ENCODE measurements around the gene SMAD6.

SMAD6 gene

DNA sequence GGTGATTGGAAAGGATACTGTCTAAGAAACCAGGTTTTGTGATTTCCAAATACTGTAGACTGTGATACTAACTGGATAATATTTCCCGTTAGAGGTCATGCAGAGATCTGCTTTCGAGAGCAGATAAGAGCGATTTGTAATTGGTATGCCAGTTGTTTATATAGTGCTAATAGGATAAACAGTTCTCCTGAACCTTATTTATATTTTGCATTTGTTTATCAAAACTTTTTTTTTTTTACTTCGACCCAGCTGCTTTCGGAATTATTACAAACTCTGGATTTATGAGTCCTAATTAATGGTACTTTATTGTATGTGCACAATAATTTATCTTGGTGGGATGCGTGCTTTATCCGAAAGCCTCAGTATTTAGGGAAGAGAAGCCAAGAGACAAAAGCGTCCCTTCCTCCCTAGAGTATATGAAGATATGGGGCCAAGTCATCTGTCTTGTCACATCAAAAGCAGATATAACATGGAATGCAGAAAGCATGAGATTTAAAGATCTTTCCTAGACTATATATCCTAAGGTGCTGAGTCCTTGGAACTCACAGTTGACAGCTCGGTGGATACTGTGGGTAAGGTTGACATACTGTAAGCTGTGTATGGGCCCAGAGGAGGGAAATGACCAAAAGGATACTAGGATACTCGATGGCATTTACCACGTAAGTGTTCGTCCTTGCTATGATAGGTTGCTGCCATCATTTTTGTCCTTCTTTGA is 62.2 kb downstream of the SMAD6 start:
- H3K4me3 ChIP-seq (replicated peaks; ENCODE audit: low read depth, low read length) = no peak overlapping the region
- no peak for TF ChIP-seq CTCF (IDR thresholded peaks at IDR 0.05; ENCODE audit: low read length, missing control alignments)
- DNase-seq (ENCODE audit: low read depth) = no peak

- DNase-seq (ENCODE audit: low read depth) = peak; percentile 35
- no peak overlapping the region for H3K4me3 ChIP-seq (replicated peaks; ENCODE audit: low read depth, low read length)
- no peak for TF ChIP-seq CTCF (IDR thresholded peaks at IDR 0.05; ENCODE audit: low read length, missing control alignments)
These were observed 63.6 kb downstream of the SMAD6 start for GRCh38 chr15:66765478-66766281.

DNA sequence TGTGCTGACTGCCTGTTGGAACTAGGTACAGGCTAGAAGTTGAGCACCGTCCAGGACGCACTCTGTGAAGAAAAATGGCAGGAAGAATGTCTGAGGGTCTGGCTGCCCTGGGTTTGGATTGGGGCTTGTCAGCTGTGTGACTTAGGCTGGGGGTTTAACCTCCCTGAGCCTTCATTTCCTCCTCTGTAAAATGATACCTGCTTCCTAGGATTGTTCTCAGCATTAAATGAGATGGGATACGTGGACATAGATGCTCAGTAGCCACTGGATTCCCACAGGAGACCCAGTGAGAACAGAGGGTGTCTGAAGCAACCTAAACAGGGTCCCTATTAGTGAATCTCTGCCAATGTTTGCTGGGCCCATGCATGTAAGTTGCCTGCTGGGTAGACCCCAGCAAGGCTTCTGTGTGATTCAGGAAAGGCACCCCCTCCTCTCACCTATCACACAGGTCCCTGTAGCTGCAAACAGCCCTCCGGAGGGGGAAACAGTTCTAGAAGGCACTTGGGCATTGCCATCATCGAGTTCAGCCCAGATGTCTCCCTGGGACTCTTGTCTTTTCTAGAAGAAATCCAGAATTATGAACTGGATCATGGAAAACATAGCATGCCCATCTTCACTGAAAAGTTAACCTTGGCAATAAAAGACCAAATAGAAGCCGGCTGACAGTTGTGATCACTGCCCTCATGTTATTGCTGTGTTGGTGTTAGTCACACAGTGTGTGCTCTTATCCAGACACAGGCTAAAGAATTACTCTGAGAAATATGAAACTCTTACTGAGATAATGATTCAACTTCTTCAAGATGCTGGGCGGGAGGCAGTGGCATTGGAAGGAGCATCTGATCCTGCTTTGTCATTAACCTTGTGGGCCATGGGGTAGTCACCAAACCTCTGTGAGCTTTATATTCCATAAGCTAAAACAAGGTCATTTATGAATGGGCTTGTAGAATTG is 64.5 kb downstream of the SMAD6 start:
- peak; percentile 31 for DNase-seq (ENCODE audit: low read depth)
- no peak for TF ChIP-seq CTCF (IDR thresholded peaks at IDR 0.05; ENCODE audit: low read length, missing control alignments)

GRCh38 chr15:66767240-66767659 is 65.2 kb downstream of the SMAD6 start:
- H3K4me3 ChIP-seq (replicated peaks; ENCODE audit: low read depth, low read length) = no peak overlapping the region
- TF ChIP-seq CTCF (IDR thresholded peaks at IDR 0.05; ENCODE audit: low read length, missing control alignments) = no peak

More for the DNA sequence above, 64.5 kb downstream of the SMAD6 start:
- H3K4me3 ChIP-seq (replicated peaks; ENCODE audit: low read depth, low read length) = no peak overlapping the region

GRCh38 chr15:66768987-66769386 is 67.0 kb downstream of the SMAD6 start:
- no peak for TF ChIP-seq CTCF (IDR thresholded peaks at IDR 0.05; ENCODE audit: low read length, missing control alignments)
- no peak overlapping the region for H3K4me3 ChIP-seq (replicated peaks; ENCODE audit: low read depth, low read length)
- no peak for DNase-seq (ENCODE audit: low read depth)

More at GRCh38 chr15:66767240-66767659, 65.2 kb downstream of the SMAD6 start:
- DNase-seq (ENCODE audit: low read depth) = no peak

- no peak overlapping the region for H3K4me3 ChIP-seq (replicated peaks; ENCODE audit: low read depth, low read length)
- no peak for DNase-seq (ENCODE audit: low read depth)
- no peak for TF ChIP-seq CTCF (IDR thresholded peaks at IDR 0.05; ENCODE audit: low read length, missing control alignments)
These were observed 68.7 kb downstream of the SMAD6 start for GRCh38 chr15:66770518-66771350.

Measured in fibroblast of pulmonary artery (primary cell).